DMS53 (cell line): ENCODE results near the gene IL1RAP.

Experiments used
- DNase-seq: peaks from one replicate; lab custom pipeline; 2025; lab: John Stamatoyannopoulos, UW

Gene IL1RAP

GRCh38 chr3:190579514-190580137 lies 65.7 kb downstream of the IL1RAP start:
- DNase-seq = no peak

GRCh38 chr3:190580417-190580816 lies 66.5 kb downstream of the IL1RAP start:
- DNase-seq = no peak

GRCh38 chr3:190581041-190581541 lies 67.2 kb downstream of the IL1RAP start:
- DNase-seq = no peak

GRCh38 chr3:190582667-190583066 lies 68.8 kb downstream of the IL1RAP start:
- no peak for DNase-seq

- DNase-seq = peak; percentile 48
Measured at GRCh38 chr3:190585805-190586630, 72.1 kb downstream of the IL1RAP start.

GRCh38 chr3:190586631-190587011 lies 72.7 kb downstream of the IL1RAP start:
- DNase-seq = peak; percentile 6

- no peak for DNase-seq
Measured at GRCh38 chr3:190588570-190588969, 74.7 kb downstream of the IL1RAP start.

GRCh38 chr3:190589326-190589725 lies 75.4 kb downstream of the IL1RAP start:
- no peak for DNase-seq

- peak; percentile 65 for DNase-seq
Measured at GRCh38 chr3:190591080-190591479, 77.2 kb downstream of the IL1RAP start.

GRCh38 chr3:190593075-190593474 lies 79.2 kb downstream of the IL1RAP start:
- DNase-seq = no peak

- DNase-seq = no peak
Measured at GRCh38 chr3:190594171-190594570, 80.3 kb downstream of the IL1RAP start.

GRCh38 chr3:190595179-190595795 lies 81.4 kb downstream of the IL1RAP start:
- DNase-seq = no peak

- DNase-seq = no peak
Measured at GRCh38 chr3:190595807-190596206, 81.9 kb downstream of the IL1RAP start.

- DNase-seq = no peak
Measured at GRCh38 chr3:190596349-190597285, 82.7 kb downstream of the IL1RAP start.

- peak; percentile 4 for DNase-seq
Measured at GRCh38 chr3:190597291-190597690, 83.4 kb downstream of the IL1RAP start.

- DNase-seq = no peak
Measured at GRCh38 chr3:190601622-190602021, 87.7 kb downstream of the IL1RAP start.

- peak; percentile 2 for DNase-seq
Measured at GRCh38 chr3:190605385-190605784, 91.5 kb downstream of the IL1RAP start.

GRCh38 chr3:190606596-190606995 lies 92.7 kb downstream of the IL1RAP start:
- DNase-seq = no peak

GRCh38 chr3:190607021-190607420 lies 93.1 kb downstream of the IL1RAP start:
- no peak for DNase-seq

GRCh38 chr3:190608850-190609589 lies 95.1 kb downstream of the IL1RAP start:
- DNase-seq = no peak
